BLaER1 (cell line): ENCODE data around the gene WDR89.

Experiments used
- H3K27ac ChIP-seq: shearing (Covaris generic); formaldehyde crosslinking; 2 replicates; pipeline ENCODE4 v1.8.1; 2022
- H3K27me3 ChIP-seq: shearing (Covaris generic); formaldehyde crosslinking; 2 replicates; pipeline ENCODE4 v1.8.1; 2022
- H3K36me3 ChIP-seq: shearing (Covaris generic); formaldehyde crosslinking; 2 replicates; pipeline ENCODE4 v1.8.1; 2022
- H3K4me1 ChIP-seq: shearing (Covaris generic); formaldehyde crosslinking; 2 replicates; pipeline ENCODE4 v1.8.1; 2022
- H3K4me2 ChIP-seq: shearing (Covaris generic); formaldehyde crosslinking; 2 replicates; pipeline ENCODE4 v1.8.1; 2022
- H3K4me3 ChIP-seq: shearing (Covaris generic); formaldehyde crosslinking; 2 replicates; pipeline ENCODE4 v1.8.1; 2022
- H3K9ac ChIP-seq: shearing (Covaris generic); formaldehyde crosslinking; 2 replicates; pipeline ENCODE4 v1.8.1; 2022
- H3K9me3 ChIP-seq: shearing (Covaris generic); formaldehyde crosslinking; 2 replicates; pipeline ENCODE4 v1.8.1; 2022
- H4K20me1 ChIP-seq: shearing (Covaris generic); formaldehyde crosslinking; 2 replicates; pipeline ENCODE4 v1.8.1; 2022
- Cebpa-rat ChIP-seq: shearing (Covaris generic); IDR thresholded peaks from 2 replicates; pipeline ENCODE4 v1.8.1; 2022

Gene WDR89

DNA sequence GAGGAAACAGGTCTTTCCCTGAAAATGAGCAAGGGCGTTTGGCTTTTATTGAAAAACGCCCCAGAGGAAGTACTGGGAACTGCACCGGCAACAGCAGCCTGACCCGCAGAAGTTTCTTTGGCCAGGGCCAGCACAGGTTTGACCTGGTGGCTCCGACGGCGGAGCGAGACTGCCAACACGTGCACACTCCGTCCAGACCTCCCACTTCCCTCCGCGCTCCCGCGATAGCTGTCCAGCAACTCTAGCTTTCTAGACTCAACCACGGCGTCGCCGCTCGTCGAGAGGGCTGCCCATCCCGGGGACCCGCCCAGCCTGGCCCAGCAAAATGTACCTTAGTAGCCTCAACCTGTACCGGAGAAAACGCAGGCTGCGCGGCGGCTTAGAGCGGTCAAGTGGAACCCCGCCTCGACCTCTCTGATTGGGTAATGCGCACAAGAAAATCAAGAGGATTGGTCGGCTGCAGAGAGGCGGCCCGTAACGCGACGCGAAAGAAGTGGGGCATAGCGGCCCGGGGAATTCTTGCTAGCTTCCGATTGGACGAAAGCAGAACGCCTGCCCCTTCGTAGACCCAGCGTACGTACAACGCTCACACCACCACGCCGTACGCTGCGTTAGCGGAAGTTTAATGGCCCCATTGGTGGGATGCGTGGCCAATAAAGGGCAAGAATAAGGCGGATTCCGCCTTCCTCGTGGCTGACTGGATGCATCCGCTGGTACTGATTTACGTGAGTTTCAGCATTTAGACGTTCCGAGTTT is at the start of gene WDR89:
TSS of gene WDR89 (minus strand) at position 399 of the 756 bp plus-strand sequence. CDS start 41,929 bp downstream, outside the sequence.
- Histone ChIP-seq H4K20me1 (peaks cover 9% of the 10 kb centered on the region; the same call in 1 of the 2 replicates), H3K36me3 (peaks cover 23% of the 10 kb centered on the region), H3K27ac (peak within 1 kb of the TSS; percentile 88), H3K4me2 (peak within 1 kb of the TSS; percentile 85), H3K9ac (peak within 1 kb of the TSS; percentile 84), H3K4me3 (peak within 1 kb of the TSS; percentile 74), H3K9me3 (peaks cover 15% of the 10 kb centered on the region), H3K27me3 (no peaks in the 10 kb centered on the region), H3K4me1 (peaks cover 32% of the 10 kb centered on the region)
- 0 out of 2 replicates have a peak, but pooled peaks have one; percentile 10 for TF ChIP-seq Cebpa-rat

DNA sequence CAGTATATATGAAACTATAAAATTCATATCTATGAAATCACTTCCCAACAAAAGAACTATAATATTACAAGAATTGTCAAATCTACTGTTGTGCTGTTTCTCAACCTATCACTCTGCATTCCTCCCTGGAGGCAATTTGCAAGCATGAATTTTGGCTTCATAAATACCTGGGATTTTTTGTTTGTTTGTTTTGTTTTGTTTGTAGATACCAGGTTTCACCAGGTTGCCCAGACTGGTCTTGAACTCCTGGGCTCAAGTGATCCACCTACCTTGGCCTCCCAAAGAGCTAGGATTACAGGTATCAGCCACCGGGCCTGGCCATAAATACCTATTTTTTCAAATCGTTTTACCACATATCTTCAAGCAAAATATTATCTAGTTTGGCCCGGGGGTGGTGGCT is 47.5 kb upstream of the WDR89 start:
- Histone ChIP-seq H3K27ac (no peak overlapping the region), H3K9ac (no peak overlapping the region), H3K4me2 (no peak overlapping the region), H4K20me1 (no peaks in the 10 kb centered on the region), H3K27me3 (no peaks in the 10 kb centered on the region), H3K36me3 (peaks cover 11% of the 10 kb centered on the region), H3K9me3 (no peaks in the 10 kb centered on the region), H3K4me3 (no peak overlapping the region), H3K4me1 (no peaks in the 10 kb centered on the region)
- no peak for TF ChIP-seq Cebpa-rat

- Histone ChIP-seq H3K4me1 (no peaks in the 10 kb centered on the region), H3K4me2 (no peak overlapping the region), H4K20me1 (no peaks in the 10 kb centered on the region), H3K9ac (no peak overlapping the region), H3K36me3 (peaks cover 4% of the 10 kb centered on the region), H3K27me3 (no peaks in the 10 kb centered on the region), H3K27ac (no peak overlapping the region), H3K9me3 (no peaks in the 10 kb centered on the region), H3K4me3 (no peak overlapping the region)
- TF ChIP-seq Cebpa-rat: no peak
These were observed 45.3 kb upstream of the WDR89 start for GRCh38 chr14:63686926-63687325.

- no peak overlapping the region for H3K9ac ChIP-seq
- H3K36me3 ChIP-seq: peaks cover 4% of the 10 kb centered on the region
- no peak overlapping the region for H3K27ac ChIP-seq
- no peak overlapping the region for H3K4me3 ChIP-seq
- H3K4me2 ChIP-seq: no peak overlapping the region
- no peak for TF ChIP-seq Cebpa-rat
- H3K4me1 ChIP-seq: no peaks in the 10 kb centered on the region
- H4K20me1 ChIP-seq: no peaks in the 10 kb centered on the region
- H3K9me3 ChIP-seq: no peaks in the 10 kb centered on the region
- no peaks in the 10 kb centered on the region for H3K27me3 ChIP-seq
These were observed 43.7 kb upstream of the WDR89 start for GRCh38 chr14:63685401-63685800.

DNA sequence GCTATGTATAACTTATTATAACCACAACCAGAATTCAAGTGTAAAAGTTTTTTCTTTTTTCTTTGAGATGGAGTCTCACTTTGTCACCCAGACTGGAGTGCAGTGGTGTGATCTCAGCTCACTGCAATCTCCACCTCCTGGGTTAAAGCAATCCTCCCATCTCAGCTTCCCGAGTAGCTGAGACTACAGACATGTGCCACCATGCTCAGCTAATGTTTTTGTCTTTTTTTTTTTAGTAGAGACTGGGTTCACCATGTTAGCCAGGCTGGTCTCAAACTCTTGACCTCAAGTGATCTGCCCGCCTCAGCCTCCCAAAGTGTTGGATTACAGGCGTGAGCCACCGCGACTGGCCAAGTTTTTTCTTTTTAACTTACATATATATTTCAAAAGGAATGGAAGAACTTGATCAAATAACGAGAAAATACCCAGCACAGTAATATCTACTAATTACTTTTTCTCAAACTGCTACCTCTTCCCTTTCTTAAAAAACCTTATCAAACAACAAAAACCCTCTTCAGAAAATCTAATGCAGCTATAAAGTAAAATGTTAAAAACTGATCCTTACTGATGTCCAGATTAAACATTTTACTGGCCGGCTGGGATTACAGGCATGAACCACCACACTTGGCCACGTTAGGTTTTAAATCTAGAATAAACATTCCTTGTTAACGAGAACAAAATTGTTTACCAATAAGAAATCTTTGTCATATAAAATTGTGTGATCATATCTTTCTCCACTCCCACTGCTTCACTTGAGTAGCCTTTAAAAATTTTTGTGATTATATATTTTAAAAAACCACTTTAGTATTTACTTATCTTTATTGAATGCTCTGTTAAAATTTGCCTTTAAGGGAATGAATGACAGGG is 41.3 kb upstream of the WDR89 start:
- H3K9me3 ChIP-seq: no peaks in the 10 kb centered on the region
- no peak overlapping the region for H3K4me2 ChIP-seq
- H3K27ac ChIP-seq: no peak overlapping the region
- H3K4me1 ChIP-seq: no peaks in the 10 kb centered on the region
- H3K36me3 ChIP-seq: peaks cover 4% of the 10 kb centered on the region
- TF ChIP-seq Cebpa-rat: no peak
- H3K4me3 ChIP-seq: no peak overlapping the region
- no peak overlapping the region for H3K9ac ChIP-seq
- H3K27me3 ChIP-seq: no peaks in the 10 kb centered on the region
- H4K20me1 ChIP-seq: no peaks in the 10 kb centered on the region

GRCh38 chr14:63678536-63678935 is 36.9 kb upstream of the WDR89 start:
- Histone ChIP-seq H3K9ac (no peak overlapping the region), H3K4me2 (no peak overlapping the region), H3K27me3 (no peaks in the 10 kb centered on the region), H3K36me3 (no peaks in the 10 kb centered on the region), H3K4me1 (no peaks in the 10 kb centered on the region), H4K20me1 (no peaks in the 10 kb centered on the region), H3K4me3 (no peak overlapping the region), H3K9me3 (no peaks in the 10 kb centered on the region), H3K27ac (no peak overlapping the region)
- no peak for TF ChIP-seq Cebpa-rat

GRCh38 chr14:63677891-63678379 is 36.3 kb upstream of the WDR89 start:
- Histone ChIP-seq H4K20me1 (no peaks in the 10 kb centered on the region), H3K27me3 (no peaks in the 10 kb centered on the region), H3K36me3 (no peaks in the 10 kb centered on the region), H3K9ac (no peak overlapping the region), H3K4me1 (peaks cover 2% of the 10 kb centered on the region), H3K4me2 (no peak overlapping the region), H3K27ac (no peak overlapping the region), H3K4me3 (no peak overlapping the region), H3K9me3 (no peaks in the 10 kb centered on the region)
- TF ChIP-seq Cebpa-rat: no peak

DNA sequence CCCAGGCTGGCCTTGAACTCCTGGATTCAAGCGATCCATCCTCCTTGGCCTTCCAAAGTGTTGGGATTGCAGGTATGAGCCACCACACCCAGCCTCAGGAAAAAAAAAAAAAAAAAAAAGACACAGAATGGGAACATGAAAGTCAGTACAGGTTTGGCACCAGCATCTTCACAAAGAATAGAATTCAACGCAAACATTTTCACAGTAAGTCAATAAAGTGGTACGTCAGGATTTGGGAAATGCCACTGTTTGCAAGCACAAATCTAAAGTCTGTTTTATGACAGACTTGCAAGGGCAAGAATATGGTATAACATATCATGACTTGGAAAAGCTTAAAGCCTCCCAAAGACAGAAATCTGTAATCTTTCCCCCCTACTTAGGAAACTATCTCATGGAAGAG is 34.9 kb upstream of the WDR89 start:
- no peak overlapping the region for H3K9ac ChIP-seq
- H3K4me3 ChIP-seq: no peak overlapping the region
- peaks cover 9% of the 10 kb centered on the region for H3K4me1 ChIP-seq
- H3K27ac ChIP-seq: no peak overlapping the region
- no peak for TF ChIP-seq Cebpa-rat
- no peaks in the 10 kb centered on the region for H3K9me3 ChIP-seq
- no peaks in the 10 kb centered on the region for H3K36me3 ChIP-seq
- no peak overlapping the region for H3K4me2 ChIP-seq
- no peaks in the 10 kb centered on the region for H4K20me1 ChIP-seq
- H3K27me3 ChIP-seq: no peaks in the 10 kb centered on the region

GRCh38 chr14:63673886-63674497 is 32.3 kb upstream of the WDR89 start:
- Histone ChIP-seq H3K9ac (no peak overlapping the region), H3K4me3 (no peak overlapping the region), H3K36me3 (no peaks in the 10 kb centered on the region), H3K9me3 (no peaks in the 10 kb centered on the region), H3K4me1 (peaks cover 9% of the 10 kb centered on the region), H4K20me1 (no peaks in the 10 kb centered on the region), H3K27ac (no peak overlapping the region), H3K27me3 (no peaks in the 10 kb centered on the region), H3K4me2 (no peak overlapping the region)
- no peak for TF ChIP-seq Cebpa-rat
